Hepatocyte (in vitro differentiated cells): ENCODE measurements around the gene CDV3.

Experiments used
- CTCF ChIP-seq: fragments of 200-600 bp; sonication (generic); IDR thresholded peaks from 2 replicates; pipeline ENCODE4 v1.5.1; 2016; ENCODE audit warnings: antibody characterized with exemption, mild to moderate bottlenecking; ENCODE audit not compliant: poor library complexity
- EZH2 ChIP-seq: fragments of 200-600 bp; sonication (generic); IDR thresholded peaks from 2 replicates; pipeline ENCODE4 v1.6.1; 2016; ENCODE audit warnings: antibody characterized with exemption, mild to moderate bottlenecking, borderline replicate concordance
- EZH2phosphoT487 ChIP-seq: fragments of 200-600 bp; sonication (generic); IDR thresholded peaks from one replicate; pipeline ENCODE4 v1.6.1; 2018; ENCODE audit warnings: antibody characterized with exemption, mild to moderate bottlenecking, low read depth, moderate library complexity; ENCODE audit not compliant: unreplicated experiment, severe bottlenecking

- TF ChIP-seq CTCF (peak; percentile 12), EZH2 (no peak), EZH2phosphoT487 (no peak)
These were observed 885 bp downstream of the CDV3 start for GRCh38 chr3:133574260-133574881.
